Cardiac fibroblast (primary cell): ENCODE results near the gene LRRC1.
"Not testable (repeated sequence)": the region's sequence is repeated elsewhere in the genome, so short reads cannot be mapped to it uniquely, and the experiment has no call there.

Experiments
- DNase-seq, 2 donors: peaks; one replicate each; pipeline versions ENCODE4 v3.0.0 to v3.0.0-alpha.2; 2010; ENCODE audit warnings: low read depth in 2 of 2
- H3K4me3 ChIP-seq, 2 donors: replicated peaks in 1 of 2; 1 replicate in 1 of 2; 2 replicates in 1 of 2; pipeline ENCODE4 v1.5.1; 2011; ENCODE audit warnings: low read depth in 2 of 2, low read length in 2 of 2, mild to moderate bottlenecking in 2 of 2, moderate library complexity in 1 of 2
- TF ChIP-seq, protein P1 (sequence below): IDR thresholded peaks from one replicate; pipeline ENCODE4 v1.5.1; 2011; ENCODE audit warnings: low read depth, mild to moderate bottlenecking, low read length, inconsistent platforms

The LRRC1 gene

DNA sequence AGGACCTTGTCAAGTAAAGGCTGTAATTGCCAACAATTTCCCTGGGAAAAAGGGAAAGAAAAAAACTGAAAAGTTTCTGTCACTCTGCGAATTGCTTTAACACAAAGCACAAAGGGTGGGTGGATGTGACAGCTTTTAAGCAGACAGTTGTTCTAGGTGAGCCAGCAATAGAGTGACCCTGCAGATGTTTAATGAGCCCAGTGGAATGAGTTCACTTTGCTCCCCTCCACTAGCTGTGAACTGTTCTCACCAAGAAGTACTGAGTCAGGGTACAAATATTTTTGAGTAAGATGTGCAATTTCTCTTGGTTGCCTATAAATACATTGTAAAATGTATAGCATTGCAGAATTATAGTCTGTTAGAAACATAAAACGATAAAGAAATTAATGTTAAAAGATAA, 26.2 kb upstream of the LRRC1 start:
- DNase-seq: no peak
- no peak overlapping the region for H3K4me3 ChIP-seq
- TF ChIP-seq, protein P1, sequence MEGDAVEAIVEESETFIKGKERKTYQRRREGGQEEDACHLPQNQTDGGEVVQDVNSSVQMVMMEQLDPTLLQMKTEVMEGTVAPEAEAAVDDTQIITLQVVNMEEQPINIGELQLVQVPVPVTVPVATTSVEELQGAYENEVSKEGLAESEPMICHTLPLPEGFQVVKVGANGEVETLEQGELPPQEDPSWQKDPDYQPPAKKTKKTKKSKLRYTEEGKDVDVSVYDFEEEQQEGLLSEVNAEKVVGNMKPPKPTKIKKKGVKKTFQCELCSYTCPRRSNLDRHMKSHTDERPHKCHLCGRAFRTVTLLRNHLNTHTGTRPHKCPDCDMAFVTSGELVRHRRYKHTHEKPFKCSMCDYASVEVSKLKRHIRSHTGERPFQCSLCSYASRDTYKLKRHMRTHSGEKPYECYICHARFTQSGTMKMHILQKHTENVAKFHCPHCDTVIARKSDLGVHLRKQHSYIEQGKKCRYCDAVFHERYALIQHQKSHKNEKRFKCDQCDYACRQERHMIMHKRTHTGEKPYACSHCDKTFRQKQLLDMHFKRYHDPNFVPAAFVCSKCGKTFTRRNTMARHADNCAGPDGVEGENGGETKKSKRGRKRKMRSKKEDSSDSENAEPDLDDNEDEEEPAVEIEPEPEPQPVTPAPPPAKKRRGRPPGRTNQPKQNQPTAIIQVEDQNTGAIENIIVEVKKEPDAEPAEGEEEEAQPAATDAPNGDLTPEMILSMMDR: no peak

GRCh38 chr6:53770780-53771249, 24.0 kb upstream of the LRRC1 start:
- TF ChIP-seq, protein P1: no peak
- no peak overlapping the region for H3K4me3 ChIP-seq
- DNase-seq: peak in 1 of 2 donors; percentile 38

- peak; percentile 41 to 56 for DNase-seq
- no peak overlapping the region for H3K4me3 ChIP-seq
These were observed 22.8 kb upstream of the LRRC1 start for GRCh38 chr6:53771785-53772624.

GRCh38 chr6:53773044-53773696, 21.6 kb upstream of the LRRC1 start:
- H3K4me3 ChIP-seq: no peak overlapping the region
- TF ChIP-seq, protein P1: no peak
- DNase-seq: no peak

More at GRCh38 chr6:53771785-53772624, 22.8 kb upstream of the LRRC1 start:
- TF ChIP-seq, protein P1: no peak

- not testable (repeated sequence) for H3K4me3 ChIP-seq, DNase-seq
These were observed 18.7 kb upstream of the LRRC1 start for GRCh38 chr6:53776152-53776551.

GRCh38 chr6:53784991-53785390, 9.8 kb upstream of the LRRC1 start:
- H3K4me3 ChIP-seq: not testable (repeated sequence)
- DNase-seq: peak in 1 of 2 donors; percentile 37

- TF ChIP-seq, protein P1: no peak
- DNase-seq: no peak
- no peak overlapping the region for H3K4me3 ChIP-seq
These were observed 8.0 kb upstream of the LRRC1 start for GRCh38 chr6:53786832-53787231.
